Endothelial cell (in vitro differentiated cells): ENCODE measurements around the gene SLIT1. TPM values are rescaled to one million over a fixed set of nuclear protein-coding genes. Genes with fewer than 3 reads are reported as not detected.

Experiments
- DNase-seq: peaks from one replicate; pipeline ENCODE4 v3.0.0; 2021; ENCODE audit warnings: low spot score
- H3K27ac Mint-ChIP-seq: one replicate; pipeline ENCODE4 v1.8.0; 2021; ENCODE audit warnings: mixed read lengths, inconsistent platforms; ENCODE audit not compliant: unreplicated experiment
- H3K27me3 Mint-ChIP-seq: one replicate; pipeline ENCODE4 v1.8.0; 2021; ENCODE audit warnings: mild to moderate bottlenecking, moderate library complexity, mixed read lengths, inconsistent platforms; ENCODE audit not compliant: unreplicated experiment
- H3K36me3 Mint-ChIP-seq: one replicate; pipeline ENCODE4 v1.8.0; 2021; ENCODE audit warnings: mild to moderate bottlenecking, low read depth, mixed read lengths, inconsistent platforms; ENCODE audit not compliant: unreplicated experiment
- H3K4me1 Mint-ChIP-seq: one replicate; pipeline ENCODE4 v1.8.0; 2021; ENCODE audit warnings: mild to moderate bottlenecking, mixed read lengths, inconsistent platforms; ENCODE audit not compliant: unreplicated experiment
- H3K4me3 Mint-ChIP-seq: one replicate; pipeline ENCODE4 v1.8.0; 2021; ENCODE audit warnings: mild to moderate bottlenecking, mixed read lengths, inconsistent platforms; ENCODE audit not compliant: unreplicated experiment
- H3K9me3 Mint-ChIP-seq: one replicate; pipeline ENCODE4 v1.8.0; 2021; ENCODE audit warnings: mixed read lengths, inconsistent platforms; ENCODE audit not compliant: unreplicated experiment
- total RNA-seq: library from RNA; stranded (reverse); fragmentation: NEBNext Ultra II Directional; extraction: Animal tissue kit (Norgen Biotek cat#: 25700); gene quantifications from one replicate; pipeline ENCODE4 v1.2.1, GENCODE V29; 2021; ENCODE audit not compliant: unreplicated experiment
- TF ChIP-seq, protein P1 (sequence below): fragments of 200-600 bp; sonication (generic); IDR thresholded peaks from one replicate; pipeline ENCODE4 v1.5.0; 2021; ENCODE audit warnings: antibody characterized with exemption; ENCODE audit not compliant: unreplicated experiment

Gene SLIT1
- total RNA-seq, 1 donor from 2014 or later: 0.54 TPM

DNA sequence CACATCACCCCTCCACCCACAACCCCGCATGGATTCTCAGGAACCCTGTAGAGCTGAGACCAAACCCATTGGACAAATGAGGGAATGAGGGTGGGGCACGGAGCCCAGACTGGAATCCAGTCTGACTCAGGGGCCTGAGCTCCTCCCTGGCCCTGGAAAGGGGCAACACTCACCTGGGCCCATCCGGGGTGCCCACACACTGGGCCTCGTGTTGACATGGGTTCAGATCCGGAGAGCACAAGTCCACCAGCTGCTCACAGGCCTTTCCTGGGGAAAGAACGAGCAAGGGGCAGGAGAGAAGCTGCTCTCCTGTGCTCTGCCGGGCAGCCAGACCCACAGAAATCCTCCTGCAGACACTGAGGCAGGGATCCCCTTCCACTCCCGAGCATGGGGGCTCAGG, 172.2 kb downstream of the SLIT1 start:
- H3K4me3 Mint-ChIP-seq: no peak overlapping the region
- TF ChIP-seq, protein P1, sequence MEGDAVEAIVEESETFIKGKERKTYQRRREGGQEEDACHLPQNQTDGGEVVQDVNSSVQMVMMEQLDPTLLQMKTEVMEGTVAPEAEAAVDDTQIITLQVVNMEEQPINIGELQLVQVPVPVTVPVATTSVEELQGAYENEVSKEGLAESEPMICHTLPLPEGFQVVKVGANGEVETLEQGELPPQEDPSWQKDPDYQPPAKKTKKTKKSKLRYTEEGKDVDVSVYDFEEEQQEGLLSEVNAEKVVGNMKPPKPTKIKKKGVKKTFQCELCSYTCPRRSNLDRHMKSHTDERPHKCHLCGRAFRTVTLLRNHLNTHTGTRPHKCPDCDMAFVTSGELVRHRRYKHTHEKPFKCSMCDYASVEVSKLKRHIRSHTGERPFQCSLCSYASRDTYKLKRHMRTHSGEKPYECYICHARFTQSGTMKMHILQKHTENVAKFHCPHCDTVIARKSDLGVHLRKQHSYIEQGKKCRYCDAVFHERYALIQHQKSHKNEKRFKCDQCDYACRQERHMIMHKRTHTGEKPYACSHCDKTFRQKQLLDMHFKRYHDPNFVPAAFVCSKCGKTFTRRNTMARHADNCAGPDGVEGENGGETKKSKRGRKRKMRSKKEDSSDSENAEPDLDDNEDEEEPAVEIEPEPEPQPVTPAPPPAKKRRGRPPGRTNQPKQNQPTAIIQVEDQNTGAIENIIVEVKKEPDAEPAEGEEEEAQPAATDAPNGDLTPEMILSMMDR: no peak
- peaks cover 7% of the 10 kb centered on the region for H3K4me1 Mint-ChIP-seq
- H3K9me3 Mint-ChIP-seq: no peaks in the 10 kb centered on the region
- DNase-seq: no peak
- peaks cover 4% of the 10 kb centered on the region for H3K36me3 Mint-ChIP-seq
- H3K27ac Mint-ChIP-seq: peak overlapping the region; percentile 30
- H3K27me3 Mint-ChIP-seq: peaks cover 9% of the 10 kb centered on the region

DNA sequence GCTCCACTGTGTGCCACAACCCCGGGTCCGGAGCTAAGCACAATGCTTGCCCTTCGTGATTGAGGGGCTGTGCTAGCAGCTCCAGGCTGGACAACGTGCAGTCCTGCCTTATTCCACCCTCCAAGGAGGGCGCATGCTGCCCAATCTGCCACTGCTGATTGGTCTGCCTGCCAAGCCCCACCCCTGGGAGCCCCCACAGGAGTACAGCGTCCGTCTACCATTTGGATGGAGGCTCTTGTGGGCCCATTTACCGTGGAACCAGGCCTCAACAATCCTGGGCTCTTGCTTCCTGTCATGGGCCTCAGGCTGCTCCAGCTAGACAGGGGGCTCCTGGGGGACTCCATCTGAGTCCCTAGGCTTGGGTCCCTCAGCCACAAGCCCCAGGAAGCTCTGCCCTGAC, 173.3 kb downstream of the SLIT1 start:
- no peaks in the 10 kb centered on the region for H3K9me3 Mint-ChIP-seq
- DNase-seq: no peak
- H3K27ac Mint-ChIP-seq: no peak overlapping the region
- H3K4me1 Mint-ChIP-seq: peaks cover 7% of the 10 kb centered on the region
- H3K4me3 Mint-ChIP-seq: no peak overlapping the region
- peaks cover 8% of the 10 kb centered on the region for H3K27me3 Mint-ChIP-seq
- H3K36me3 Mint-ChIP-seq: peaks cover 4% of the 10 kb centered on the region
- TF ChIP-seq, protein P1: no peak

DNA sequence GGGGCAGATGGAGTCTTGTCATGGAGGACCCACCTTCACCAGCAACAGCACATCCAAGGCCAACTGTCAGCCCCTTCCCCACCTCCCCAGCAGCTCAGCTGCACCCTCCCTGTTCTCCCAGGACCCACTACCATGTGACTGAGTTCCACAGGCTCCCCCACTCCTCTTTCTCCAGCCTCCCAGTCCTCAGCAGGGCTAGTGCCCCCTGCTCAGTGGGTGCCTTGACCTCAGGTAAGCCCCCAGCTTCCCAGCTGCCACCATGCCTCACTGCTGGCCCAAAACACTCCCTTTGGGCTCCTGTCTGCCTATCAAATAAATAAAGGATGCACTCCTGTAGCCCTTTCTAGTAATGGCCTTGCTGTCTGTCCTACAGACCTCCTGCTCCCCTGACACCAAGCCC, 174.4 kb downstream of the SLIT1 start:
- Mint-ChIP-seq H3K27ac (no peak overlapping the region), H3K4me3 (peak overlapping the region; percentile 31), H3K4me1 (peaks cover 5% of the 10 kb centered on the region), H3K27me3 (peaks cover 8% of the 10 kb centered on the region), H3K36me3 (peaks cover 4% of the 10 kb centered on the region), H3K9me3 (no peaks in the 10 kb centered on the region)
- TF ChIP-seq, protein P1: no peak
- no peak for DNase-seq

DNA sequence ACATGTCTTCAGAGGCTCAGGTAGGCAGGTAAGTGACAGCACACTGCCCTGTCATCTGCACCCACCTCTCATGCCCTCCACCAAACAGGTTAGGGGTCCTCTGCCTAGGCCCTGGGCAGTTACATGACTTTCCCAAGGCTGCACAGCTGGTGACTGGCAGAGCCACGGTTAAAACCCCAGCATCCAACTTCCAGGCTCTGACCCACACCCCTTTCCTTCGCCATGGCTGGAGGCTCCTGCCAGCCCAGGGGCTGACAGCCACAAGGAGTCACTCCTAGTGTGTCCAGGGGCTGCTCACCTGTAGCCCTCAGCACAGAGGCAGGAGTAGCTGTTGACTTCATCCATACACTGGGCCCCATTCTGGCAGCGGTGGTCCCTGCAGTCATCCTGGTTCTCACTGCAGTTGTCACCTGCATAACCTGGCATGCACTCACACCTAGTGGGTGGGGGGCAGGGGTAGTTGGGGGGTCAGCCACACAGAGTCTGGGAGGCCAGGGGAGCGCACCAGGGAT, 175.0 kb downstream of the SLIT1 start:
- DNase-seq: no peak
- peaks cover 8% of the 10 kb centered on the region for H3K27me3 Mint-ChIP-seq
- H3K4me1 Mint-ChIP-seq: peaks cover 5% of the 10 kb centered on the region

DNA sequence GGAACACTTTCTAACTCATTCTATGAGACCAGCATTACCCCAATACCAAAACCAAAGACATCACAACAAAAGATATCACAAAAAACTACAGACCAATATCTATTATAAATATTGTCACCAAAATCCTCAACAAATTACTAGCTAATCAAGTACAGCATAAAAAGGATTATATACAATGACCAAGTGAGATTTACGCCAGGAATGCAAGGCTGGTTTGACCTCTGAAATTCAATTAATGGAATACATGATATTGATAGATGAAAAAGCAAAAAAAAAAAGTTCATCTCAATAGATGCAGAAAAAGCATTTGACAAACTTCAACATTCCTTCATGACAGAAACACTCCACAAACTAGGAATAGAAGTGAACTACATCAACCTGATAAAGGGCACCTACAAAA, 178.3 kb downstream of the SLIT1 start:
- Mint-ChIP-seq H3K36me3 (peaks cover 4% of the 10 kb centered on the region), H3K27me3 (peaks cover 12% of the 10 kb centered on the region), H3K4me1 (peaks cover 2% of the 10 kb centered on the region), H3K27ac (no peak overlapping the region), H3K9me3 (no peaks in the 10 kb centered on the region), H3K4me3 (no peak overlapping the region)
- TF ChIP-seq, protein P1: no peak
- no peak for DNase-seq

More for the DNA sequence above, 175.0 kb downstream of the SLIT1 start:
- Mint-ChIP-seq H3K9me3 (no peaks in the 10 kb centered on the region), H3K4me3 (no peak overlapping the region), H3K36me3 (peaks cover 4% of the 10 kb centered on the region), H3K27ac (no peak overlapping the region)
- TF ChIP-seq, protein P1: no peak
